ENCODE measurements around the gene KCNN3.

Gene KCNN3

GRCh38 chr1:154873321-154873950, 3.4 kb upstream of the KCNN3 start:
- Histone ChIP-seq H3K27me3 (ENCODE audit: insufficient read depth, poor library complexity, severe bottlenecking) (peaks cover 26% of the 10 kb centered on the region), H3K4me3 (replicated peaks; ENCODE audit: insufficient read depth, low read length) (no peak overlapping the region), H3K27ac (replicated peaks) (no peak overlapping the region)
- TF ChIP-seq GABPA (IDR thresholded peaks at IDR 0.05; ENCODE audit: low read depth) = no peak
- no peak for TF ChIP-seq POLR2AphosphoS5 (IDR thresholded peaks at IDR 0.05; ENCODE audit: low read depth)
- no peak for TF ChIP-seq CTCF (IDR thresholded peaks at IDR 0.05; ENCODE audit: insufficient read depth, low read length)
- TF ChIP-seq REST (IDR thresholded peaks at IDR 0.05; ENCODE audit: insufficient replicate concordance, low read depth) = no peak
- TF ChIP-seq SPI1 (IDR thresholded peaks at IDR 0.05; ENCODE audit: borderline replicate concordance, low read depth) = no peak
- no peak for DNase-seq (ENCODE audit: low read depth in 1 of 2, low spot score in 1 of 2)

GRCh38 chr1:154871374-154871773, 1.3 kb upstream of the KCNN3 start:
- Histone ChIP-seq H3K27me3 (ENCODE audit: insufficient read depth, poor library complexity, severe bottlenecking) (peaks cover 34% of the 10 kb centered on the region), H3K4me3 (replicated peaks; ENCODE audit: insufficient read depth, low read length) (no peak overlapping the region), H3K27ac (replicated peaks) (no peak overlapping the region)
- TF ChIP-seq POLR2AphosphoS5 (IDR thresholded peaks at IDR 0.05; ENCODE audit: low read depth) (no peak), REST (IDR thresholded peaks at IDR 0.05; ENCODE audit: insufficient replicate concordance, low read depth) (no peak), GABPA (IDR thresholded peaks at IDR 0.05; ENCODE audit: low read depth) (no peak), CTCF (IDR thresholded peaks at IDR 0.05; ENCODE audit: insufficient read depth, low read length) (no peak), SPI1 (IDR thresholded peaks at IDR 0.05; ENCODE audit: borderline replicate concordance, low read depth) (no peak)
- DNase-seq (ENCODE audit: low read depth in 1 of 2, low spot score in 1 of 2) = no peak

- DNase-seq (ENCODE audit: low read depth in 1 of 2, low spot score in 1 of 2) = no peak
- Histone ChIP-seq H3K27me3 (ENCODE audit: insufficient read depth, poor library complexity, severe bottlenecking) (peaks cover 34% of the 10 kb centered on the region), H3K4me3 (replicated peaks; ENCODE audit: insufficient read depth, low read length) (no peak overlapping the region), H3K27ac (replicated peaks) (no peak overlapping the region)
- no peak for TF ChIP-seq CTCF (IDR thresholded peaks at IDR 0.05; ENCODE audit: insufficient read depth, low read length)
Measured at GRCh38 chr1:154870734-154871133, 653 bp upstream of the KCNN3 start.
